Measurements from ENCODE around the gene IQCF6.

DNA sequence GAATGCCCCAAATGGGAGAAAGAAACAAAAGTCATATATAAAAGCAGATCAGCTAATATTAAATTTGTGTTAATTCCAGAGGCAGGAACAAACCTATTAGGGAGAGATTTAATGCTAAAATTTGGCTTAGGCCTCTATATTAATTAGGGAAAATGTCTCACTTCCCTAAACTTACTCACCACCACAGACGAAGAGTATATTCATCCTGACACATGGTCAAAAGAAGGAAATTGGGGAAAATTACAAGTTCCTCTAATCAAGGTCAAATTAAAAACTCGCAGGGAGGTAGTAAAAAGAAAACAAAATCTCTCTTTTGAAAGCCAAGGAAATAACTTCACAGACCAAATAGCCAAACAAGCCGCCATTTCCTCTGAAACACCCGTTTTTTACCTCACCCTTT, 39.9 kb downstream of the IQCF6 start:
- TF ChIP-seq ZNF274 (IDR thresholded peaks at IDR 0.05; ENCODE audit: low read depth, low read length) (no peak), YY1 (IDR thresholded peaks at IDR 0.05; ENCODE audit: insufficient read depth, insufficient read length) (no peak), SUZ12 (IDR thresholded peaks at IDR 0.05; ENCODE audit: extremely low read depth, insufficient read depth, insufficient read length) (no peak)

All from NT2/D1 (cell line).